PC-9 (cell line): Measurements from ENCODE around the gene SHISA6. TPM values are rescaled to one million over a fixed set of nuclear protein-coding genes. Genes with fewer than 3 reads are reported as not detected.

Experiments used
- BruUV-seq: library from RNA; stranded (reverse); fragments of 400-500 nt; replicated peaks from 2 replicates; lab custom pipeline; 2021; lab: Mats Ljungman, UMichigan
- CTCF ChIA-PET: fragments of 300-600 bp; sonication (Branson Sonifier 250); formaldehyde crosslinking; loops from one replicate; lab custom pipeline; 2022; ENCODE audit warnings: antibody characterized with exemption; lab: Charles Lee
- POLR2A ChIA-PET: fragments of 300-600 bp; sonication (Branson Sonifier 250); formaldehyde crosslinking; loops from one replicate; lab custom pipeline; 2022; ENCODE audit warnings: antibody characterized with exemption; ENCODE audit not compliant: unreplicated experiment; lab: Charles Lee
- DNase-seq, 2 experiments: peaks; one replicate each; pipeline versions ENCODE4 v3.0.0 to v3.0.0-alpha.2; 2015 to 2022; ENCODE audit warnings: mixed read lengths in 1 of 2
- H2AFZ ChIP-seq: fragments of 200-600 bp; sonication (generic); 2 replicates; pipeline ENCODE4 v1.8.1; 2017; ENCODE audit warnings: antibody characterized with exemption
- H3F3A ChIP-seq: fragments of 200-600 bp; sonication (generic); 2 replicates; pipeline ENCODE4 v1.8.1; 2017; ENCODE audit warnings: antibody characterized with exemption, mild to moderate bottlenecking, low read depth; ENCODE audit not compliant: insufficient read depth
- H3K27ac ChIP-seq: fragments of 200-600 bp; sonication (generic); 2 replicates; pipeline ENCODE4 v1.6.1; 2016; ENCODE audit warnings: mixed run types
- H3K27me3 ChIP-seq: fragments of 200-600 bp; sonication (generic); 2 replicates; pipeline ENCODE4 v1.6.1; 2016; ENCODE audit warnings: low read depth, mixed run types; ENCODE audit not compliant: insufficient read depth
- H3K36me3 ChIP-seq: fragments of 200-600 bp; sonication (generic); 2 replicates; pipeline ENCODE4 v1.6.1; 2016; ENCODE audit warnings: low read depth, mixed run types
- H3K4me1 ChIP-seq: fragments of 200-600 bp; sonication (generic); replicated peaks from 2 replicates; pipeline ENCODE4 v1.6.1; 2016; ENCODE audit warnings: mixed run types; ENCODE audit not compliant: insufficient read depth
- H3K4me2 ChIP-seq: fragments of 200-600 bp; sonication (generic); 2 replicates; pipeline ENCODE4 v1.6.1; 2017; ENCODE audit warnings: mixed run types
- H3K4me3 ChIP-seq: fragments of 200-600 bp; sonication (generic); 2 replicates; pipeline ENCODE4 v1.6.1; 2016; ENCODE audit warnings: mixed run types
- H3K79me2 ChIP-seq: fragments of 200-600 bp; sonication (generic); 2 replicates; pipeline ENCODE4 v1.6.1; 2017; ENCODE audit warnings: low read depth, mixed run types
- H3K9me2 ChIP-seq: fragments of 200-600 bp; sonication (generic); 2 replicates; pipeline ENCODE4 v1.8.1; 2017; ENCODE audit warnings: mild to moderate bottlenecking; ENCODE audit not compliant: insufficient read depth
- H3K9me3 ChIP-seq: fragments of 200-600 bp; sonication (generic); 2 replicates; pipeline ENCODE4 v1.8.1; 2016; ENCODE audit warnings: low read depth; ENCODE audit not compliant: insufficient read depth
- H4K20me1 ChIP-seq: fragments of 200-600 bp; sonication (generic); 2 replicates; pipeline ENCODE4 v1.8.1; 2017; ENCODE audit not compliant: insufficient read depth
- EZH2 ChIP-seq: fragments of 200-600 bp; sonication (generic); IDR thresholded peaks from 2 replicates; pipeline ENCODE4 v1.8.0; 2017; ENCODE audit warnings: antibody characterized with exemption, low read depth
- intact Hi-C: fragments of 100-400 bp; cut with micrococcal nuclease; formaldehyde crosslinking; loops from one replicate; pipeline ENCODE4 v1.10.0; 2022; ENCODE audit not compliant: unreplicated experiment
- total RNA-seq: library from RNA; stranded (reverse); gene quantifications from 2 replicates; pipeline ENCODE4 v1.2.3, GENCODE V29; 2021
- TF ChIP-seq, protein P1 (sequence below): fragments of 200-600 bp; sonication (generic); conservative IDR thresholded peaks from 2 replicates; pipeline ENCODE4 v1.6.1; 2017; ENCODE audit warnings: mixed run types, antibody characterized with exemption, mild to moderate bottlenecking, moderate library complexity

SHISA6 gene
- total RNA-seq, 1 experiment from 2014 or later, result not detected

DNA sequence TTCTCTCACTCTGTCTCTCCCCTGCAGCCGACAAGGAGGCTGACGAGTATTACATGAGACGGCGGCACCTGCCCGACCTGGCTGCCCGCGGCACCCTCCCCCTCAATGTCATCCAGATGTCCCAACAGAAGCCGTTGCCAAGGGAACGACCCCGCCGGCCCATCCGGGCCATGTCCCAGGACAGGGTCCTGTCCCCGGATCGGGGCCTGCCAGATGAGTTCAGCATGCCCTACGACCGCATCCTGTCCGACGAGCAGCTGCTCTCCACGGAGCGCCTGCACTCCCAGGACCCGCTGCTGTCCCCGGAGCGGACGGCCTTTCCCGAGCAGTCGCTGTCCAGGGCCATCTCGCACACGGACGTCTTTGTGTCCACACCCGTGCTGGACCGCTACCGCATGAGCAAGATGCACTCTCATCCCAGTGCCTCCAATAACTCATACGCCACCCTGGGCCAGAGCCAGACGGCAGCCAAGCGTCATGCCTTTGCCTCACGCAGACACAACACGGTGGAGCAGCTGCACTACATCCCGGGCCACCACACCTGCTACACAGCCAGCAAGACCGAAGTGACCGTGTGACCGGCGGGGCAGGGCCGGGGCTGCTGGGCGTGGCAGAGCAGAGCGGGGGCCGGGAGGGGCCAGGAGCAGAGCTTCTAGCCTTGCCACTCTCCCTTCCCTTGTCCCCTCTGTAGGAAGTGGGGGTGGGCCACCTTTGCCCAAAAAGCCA is 316.9 kb downstream of the SHISA6 start:
- ChIA-PET CTCF (no interaction called here), POLR2A (no interaction called here)
- Histone ChIP-seq H2AFZ (no peak overlapping the region), H3K4me2 (no peak overlapping the region), H4K20me1 (no peaks in the 10 kb centered on the region), H3K27me3 (peaks cover 17% of the 10 kb centered on the region; the same call in 1 of the 2 replicates), H3F3A (no peaks in the 10 kb centered on the region), H3K36me3 (no peaks in the 10 kb centered on the region), H3K79me2 (no peaks in the 10 kb centered on the region), H3K9me2 (no peaks in the 10 kb centered on the region), H3K27ac (no peak overlapping the region), H3K4me1 (no peaks in the 10 kb centered on the region), H3K4me3 (no peak overlapping the region), H3K9me3 (no peaks in the 10 kb centered on the region)
- DNase-seq, result no peak
- TF ChIP-seq EZH2, result no peak
- TF ChIP-seq, protein P1, sequence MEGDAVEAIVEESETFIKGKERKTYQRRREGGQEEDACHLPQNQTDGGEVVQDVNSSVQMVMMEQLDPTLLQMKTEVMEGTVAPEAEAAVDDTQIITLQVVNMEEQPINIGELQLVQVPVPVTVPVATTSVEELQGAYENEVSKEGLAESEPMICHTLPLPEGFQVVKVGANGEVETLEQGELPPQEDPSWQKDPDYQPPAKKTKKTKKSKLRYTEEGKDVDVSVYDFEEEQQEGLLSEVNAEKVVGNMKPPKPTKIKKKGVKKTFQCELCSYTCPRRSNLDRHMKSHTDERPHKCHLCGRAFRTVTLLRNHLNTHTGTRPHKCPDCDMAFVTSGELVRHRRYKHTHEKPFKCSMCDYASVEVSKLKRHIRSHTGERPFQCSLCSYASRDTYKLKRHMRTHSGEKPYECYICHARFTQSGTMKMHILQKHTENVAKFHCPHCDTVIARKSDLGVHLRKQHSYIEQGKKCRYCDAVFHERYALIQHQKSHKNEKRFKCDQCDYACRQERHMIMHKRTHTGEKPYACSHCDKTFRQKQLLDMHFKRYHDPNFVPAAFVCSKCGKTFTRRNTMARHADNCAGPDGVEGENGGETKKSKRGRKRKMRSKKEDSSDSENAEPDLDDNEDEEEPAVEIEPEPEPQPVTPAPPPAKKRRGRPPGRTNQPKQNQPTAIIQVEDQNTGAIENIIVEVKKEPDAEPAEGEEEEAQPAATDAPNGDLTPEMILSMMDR, result no peak
- BruUV-seq, result no TSS peak
- intact Hi-C loops, result no loop called here

DNA sequence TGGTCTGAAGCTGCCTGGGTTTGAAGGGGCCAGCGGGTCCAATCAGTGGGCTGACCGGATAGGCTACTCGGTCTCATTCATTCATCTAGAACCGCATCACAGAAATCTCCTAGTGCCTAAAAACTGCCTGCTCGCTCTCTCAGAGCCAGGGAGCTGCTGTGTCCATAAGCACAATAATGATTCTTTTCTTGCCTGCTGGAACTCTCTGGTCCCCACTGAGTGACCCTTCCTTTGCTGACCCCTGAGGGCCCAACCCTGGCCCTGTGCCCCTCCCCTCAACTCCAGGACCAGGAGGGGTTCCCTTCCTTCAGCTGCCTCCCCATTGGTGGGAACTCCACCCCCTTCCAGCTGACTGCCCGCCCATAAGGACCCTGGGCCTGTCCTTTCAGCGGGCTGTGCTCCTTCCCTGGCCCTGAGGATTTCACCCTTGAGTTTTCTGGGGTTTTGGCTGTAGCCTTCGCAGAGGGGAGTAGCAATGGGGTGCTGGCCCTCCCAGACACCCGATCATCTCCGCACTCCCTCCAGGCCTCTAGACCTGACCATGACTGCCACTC is 317.7 kb downstream of the SHISA6 start:
- no peaks in the 10 kb centered on the region for H3K9me2 ChIP-seq
- no peak overlapping the region for H3K4me2 ChIP-seq
- H3K4me1 ChIP-seq, result no peaks in the 10 kb centered on the region
- CTCF ChIA-PET, result no interaction called here
- H3K36me3 ChIP-seq, result no peaks in the 10 kb centered on the region
- no peak overlapping the region for H3K27ac ChIP-seq
- intact Hi-C loops, result no loop called here
- no peak overlapping the region for H3K4me3 ChIP-seq
- no peak overlapping the region for H2AFZ ChIP-seq
- no peaks in the 10 kb centered on the region for H3F3A ChIP-seq
- no peak for TF ChIP-seq EZH2
- TF ChIP-seq, protein P1, result no peak
- H4K20me1 ChIP-seq, result no peaks in the 10 kb centered on the region
- no TSS peak for BruUV-seq
- H3K9me3 ChIP-seq, result no peaks in the 10 kb centered on the region
- H3K27me3 ChIP-seq, result peaks cover 17% of the 10 kb centered on the region; the same call in 1 of the 2 replicates
- POLR2A ChIA-PET, result no interaction called here
- H3K79me2 ChIP-seq, result no peaks in the 10 kb centered on the region
- DNase-seq, result no peak

DNA sequence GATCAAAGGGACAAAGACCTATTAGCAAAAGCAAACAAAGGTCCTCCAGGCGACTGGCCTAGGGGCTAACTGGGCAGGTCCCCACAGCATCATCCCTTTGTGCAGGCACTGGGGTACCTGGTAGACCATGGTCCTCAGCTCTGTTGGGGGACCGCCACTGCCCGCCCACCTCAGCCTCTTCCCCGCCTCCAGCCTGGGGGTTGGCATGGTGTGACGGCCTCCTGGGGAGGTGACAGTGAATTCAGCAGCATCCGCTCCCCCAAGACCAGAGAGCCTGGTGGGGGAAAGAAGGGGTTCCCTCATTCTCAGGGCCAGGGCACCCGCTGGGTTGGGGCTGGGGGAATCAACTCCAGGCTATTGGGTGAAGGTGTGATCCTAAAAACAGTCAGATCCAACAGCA is 318.6 kb downstream of the SHISA6 start:
- no TSS peak for BruUV-seq
- Histone ChIP-seq H3K4me2 (no peak overlapping the region), H3K27ac (no peak overlapping the region), H3K4me1 (no peaks in the 10 kb centered on the region), H3K9me3 (no peaks in the 10 kb centered on the region), H3K36me3 (no peaks in the 10 kb centered on the region), H4K20me1 (no peaks in the 10 kb centered on the region), H3K27me3 (peaks cover 17% of the 10 kb centered on the region; the same call in 1 of the 2 replicates), H3K4me3 (no peak overlapping the region), H3K79me2 (no peaks in the 10 kb centered on the region), H3F3A (no peaks in the 10 kb centered on the region), H3K9me2 (no peaks in the 10 kb centered on the region), H2AFZ (no peak overlapping the region)
- DNase-seq, result no peak
- TF ChIP-seq, protein P1, result no peak
- no peak for TF ChIP-seq EZH2
- intact Hi-C loops, result no loop called here
- POLR2A ChIA-PET, result no interaction called here
- CTCF ChIA-PET, result no interaction called here
